ENCODE measurements around the gene RND2.

RND2 gene

GRCh38 chr17:43014020-43014648 is 10.9 kb upstream of the RND2 start:
- no peak for TF ChIP-seq CTCF (IDR thresholded peaks at IDR 0.05; ENCODE audit: insufficient read depth, low read length, poor library complexity, severe bottlenecking)
- Histone ChIP-seq H3K4me3 (replicated peaks; ENCODE audit: low read depth, low read length) (no peak overlapping the region), H3K27me3 (replicated peaks; ENCODE audit: control insufficient read depth, insufficient read depth, low read length) (no peaks in the 10 kb centered on the region), H3K36me3 (ENCODE audit: control insufficient read depth, insufficient read depth, low read length) (peaks cover 23% of the 10 kb centered on the region)
- DNase-seq (ENCODE audit: extremely low read depth, insufficient read length) = no peak

- Histone ChIP-seq H3K27me3 (replicated peaks; ENCODE audit: control insufficient read depth, insufficient read depth, low read length) (no peaks in the 10 kb centered on the region), H3K36me3 (ENCODE audit: control insufficient read depth, insufficient read depth, low read length) (peaks cover 23% of the 10 kb centered on the region), H3K4me3 (replicated peaks; ENCODE audit: low read depth, low read length) (no peak overlapping the region)
- TF ChIP-seq CTCF (IDR thresholded peaks at IDR 0.05; ENCODE audit: insufficient read depth, low read length, poor library complexity, severe bottlenecking) = no peak
- DNase-seq (ENCODE audit: extremely low read depth, insufficient read length) = no peak
Observed at GRCh38 chr17:43014649-43015542, 10.1 kb upstream of the RND2 start.

DNA sequence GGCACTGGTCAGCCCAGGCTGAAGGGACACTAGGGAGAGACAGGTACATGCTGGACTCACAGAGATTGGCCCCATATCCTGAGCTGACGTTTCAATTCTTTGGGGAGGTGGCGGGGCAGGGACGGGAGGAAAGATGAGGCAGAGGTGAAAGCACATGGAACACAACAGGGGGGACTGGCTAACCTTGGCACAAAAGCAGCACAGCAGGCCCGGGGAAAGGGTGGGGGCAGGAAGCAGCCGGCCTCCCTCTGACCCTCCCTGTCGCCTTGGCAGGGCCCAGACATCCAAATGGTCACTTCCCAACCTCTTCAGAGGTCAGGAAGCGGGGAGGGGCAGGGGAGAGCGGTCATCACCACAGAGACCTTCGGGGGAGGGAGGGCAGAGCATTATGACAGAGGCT is 9.5 kb upstream of the RND2 start:
- no peak for DNase-seq (ENCODE audit: extremely low read depth, insufficient read length)
- no peak for TF ChIP-seq CTCF (IDR thresholded peaks at IDR 0.05; ENCODE audit: insufficient read depth, low read length, poor library complexity, severe bottlenecking)
- Histone ChIP-seq H3K4me3 (replicated peaks; ENCODE audit: low read depth, low read length) (no peak overlapping the region), H3K27me3 (replicated peaks; ENCODE audit: control insufficient read depth, insufficient read depth, low read length) (no peaks in the 10 kb centered on the region), H3K36me3 (ENCODE audit: control insufficient read depth, insufficient read depth, low read length) (peaks cover 21% of the 10 kb centered on the region)

- DNase-seq (ENCODE audit: extremely low read depth, insufficient read length) = no peak
- Histone ChIP-seq H3K27me3 (replicated peaks; ENCODE audit: control insufficient read depth, insufficient read depth, low read length) (no peaks in the 10 kb centered on the region), H3K4me3 (replicated peaks; ENCODE audit: low read depth, low read length) (no peak overlapping the region), H3K36me3 (ENCODE audit: control insufficient read depth, insufficient read depth, low read length) (peaks cover 18% of the 10 kb centered on the region)
- no peak for TF ChIP-seq CTCF (IDR thresholded peaks at IDR 0.05; ENCODE audit: insufficient read depth, low read length, poor library complexity, severe bottlenecking)
Observed at GRCh38 chr17:43016216-43016615, 8.8 kb upstream of the RND2 start.

GRCh38 chr17:43018008-43018853 is 6.8 kb upstream of the RND2 start:
- Histone ChIP-seq H3K4me3 (replicated peaks; ENCODE audit: low read depth, low read length) (no peak overlapping the region), H3K36me3 (ENCODE audit: control insufficient read depth, insufficient read depth, low read length) (peaks cover 11% of the 10 kb centered on the region), H3K27me3 (replicated peaks; ENCODE audit: control insufficient read depth, insufficient read depth, low read length) (no peaks in the 10 kb centered on the region)
- no peak for DNase-seq (ENCODE audit: extremely low read depth, insufficient read length)
- no peak for TF ChIP-seq CTCF (IDR thresholded peaks at IDR 0.05; ENCODE audit: insufficient read depth, low read length, poor library complexity, severe bottlenecking)
